Skin epidermis (tissue), 12 donors: ENCODE measurements around the gene CINP.
A peak's percentile ranks its signal among the peaks of the same experiment; 100 is the strongest.
"Not testable (repeated sequence)": the region's sequence is repeated elsewhere in the genome, so short reads cannot be mapped to it uniquely, and the experiment has no call there.

Experiments used
- H3K27ac ChIP-seq, 21 experiments: fragments of 200-600 bp; sonication (generic) in 11 of 21; one replicate each; pipeline ENCODE4 v1.5.0; 2020; ENCODE audit warnings: mild to moderate bottlenecking in 3 of 21, inconsistent platforms in 2 of 21, moderate library complexity in 2 of 21
- H3K4me3 ChIP-seq, 7 experiments: fragments of 200-600 bp; sonication (generic) in 2 of 7; one replicate each; pipeline ENCODE4 v1.5.0; 2020; ENCODE audit warnings: inconsistent platforms in 2 of 7, mild to moderate bottlenecking in 2 of 7, moderate library complexity in 1 of 7

The CINP gene

GRCh38 chr14:102360388-102360787 is 2.3 kb downstream of the CINP start:
- H3K27ac ChIP-seq: no peak overlapping the region

DNA sequence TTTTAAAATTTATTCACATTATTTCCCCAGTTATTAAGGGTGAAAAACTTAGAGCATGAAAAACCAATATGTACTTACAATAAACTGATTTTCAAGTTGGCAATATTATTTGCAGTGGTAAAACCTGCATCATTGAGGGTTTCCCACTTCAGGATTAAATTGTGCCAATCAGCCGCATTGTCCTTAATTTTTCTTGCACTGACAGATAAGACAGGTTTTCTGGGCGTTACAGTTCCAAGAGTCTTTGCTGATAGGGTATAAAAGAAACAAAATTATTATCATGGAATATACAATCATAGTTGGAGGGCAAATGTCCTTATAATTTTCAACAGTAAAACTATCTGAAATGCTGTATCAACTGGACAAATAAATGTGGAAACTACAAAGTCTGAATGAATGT is 3.3 kb downstream of the CINP start:
- Histone ChIP-seq H3K4me3 (no peak overlapping the region), H3K27ac (no peak overlapping the region)

More at GRCh38 chr14:102360388-102360787, 2.3 kb downstream of the CINP start:
- H3K4me3 ChIP-seq: no peak overlapping the region

- Histone ChIP-seq H3K4me3 (no peak overlapping the region), H3K27ac (no peak overlapping the region)
These were observed 6.4 kb downstream of the CINP start for GRCh38 chr14:102356280-102356679.

GRCh38 chr14:102353126-102353619 is 9.5 kb downstream of the CINP start:
- Histone ChIP-seq H3K4me3 (no peak overlapping the region), H3K27ac (peak overlapping the region in 2 of 21 experiments; percentile 19 to 37)

DNA sequence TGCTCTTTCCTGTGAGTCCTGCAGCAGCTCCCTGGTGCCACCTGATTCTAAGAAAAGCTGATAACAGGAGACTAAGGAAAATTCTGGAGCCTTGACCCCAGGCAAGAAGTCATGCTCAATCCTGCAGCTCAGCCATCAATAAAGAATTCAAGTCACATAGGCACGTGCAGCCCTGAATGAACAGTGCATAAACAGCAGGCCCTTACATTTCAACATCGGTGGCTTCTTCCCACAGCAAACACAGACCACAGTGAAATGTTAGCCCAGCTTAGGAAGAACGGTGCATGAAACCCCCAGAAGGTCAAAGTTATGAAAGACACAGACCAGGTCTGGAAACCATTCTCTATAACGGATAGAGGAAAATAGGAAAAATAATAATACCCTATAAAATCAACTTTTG is 10.5 kb downstream of the CINP start:
- Histone ChIP-seq H3K27ac (peak overlapping the region in 3 of 21 experiments; percentile 15 to 22 (median 18)), H3K4me3 (no peak overlapping the region)

DNA sequence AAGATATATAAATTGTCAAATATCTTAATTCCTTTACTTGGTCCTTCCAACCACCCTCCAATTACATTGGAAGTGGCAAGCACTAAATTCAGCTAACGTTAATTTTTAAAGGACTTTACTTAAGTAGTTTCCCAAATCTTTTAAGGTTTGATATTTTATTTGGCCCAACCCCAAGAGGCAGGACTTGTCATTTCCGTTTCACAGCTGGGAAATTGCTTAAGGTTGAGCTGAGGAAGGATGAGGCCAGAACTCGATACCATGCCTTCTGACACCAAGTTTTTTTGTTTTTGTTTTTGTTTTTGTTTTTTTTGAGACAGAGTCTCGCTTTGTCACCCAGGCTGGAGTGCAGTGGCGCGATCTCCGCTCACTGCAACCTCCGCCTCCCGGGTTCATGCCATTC is 11.1 kb downstream of the CINP start:
- peak overlapping the region in 3 of 21 experiments; percentile 15 to 69 (median 22) for H3K27ac ChIP-seq
- not testable (repeated sequence) for H3K4me3 ChIP-seq

DNA sequence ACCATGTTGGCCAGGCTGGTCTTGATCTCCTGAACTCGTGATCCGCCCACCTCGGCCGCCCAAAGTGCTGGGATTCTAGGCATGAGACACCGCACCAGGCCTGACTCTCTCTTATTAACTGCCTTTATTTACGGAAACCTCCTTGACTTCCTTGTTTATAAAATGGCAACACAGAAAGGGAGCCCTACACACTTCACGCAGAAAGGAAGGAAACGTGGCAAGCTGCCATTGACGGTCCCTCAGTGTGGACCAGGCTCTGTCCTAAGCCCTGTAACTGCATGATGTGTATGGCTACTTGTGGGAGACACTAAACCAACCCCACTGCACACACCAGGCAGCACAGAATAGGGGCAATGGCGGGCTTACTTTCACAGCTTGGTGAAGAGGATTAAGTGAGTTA is 11.7 kb downstream of the CINP start:
- Histone ChIP-seq H3K27ac (peak overlapping the region in 8 of 21 experiments; percentile 14 to 69 (median 36)), H3K4me3 (no peak overlapping the region)

DNA sequence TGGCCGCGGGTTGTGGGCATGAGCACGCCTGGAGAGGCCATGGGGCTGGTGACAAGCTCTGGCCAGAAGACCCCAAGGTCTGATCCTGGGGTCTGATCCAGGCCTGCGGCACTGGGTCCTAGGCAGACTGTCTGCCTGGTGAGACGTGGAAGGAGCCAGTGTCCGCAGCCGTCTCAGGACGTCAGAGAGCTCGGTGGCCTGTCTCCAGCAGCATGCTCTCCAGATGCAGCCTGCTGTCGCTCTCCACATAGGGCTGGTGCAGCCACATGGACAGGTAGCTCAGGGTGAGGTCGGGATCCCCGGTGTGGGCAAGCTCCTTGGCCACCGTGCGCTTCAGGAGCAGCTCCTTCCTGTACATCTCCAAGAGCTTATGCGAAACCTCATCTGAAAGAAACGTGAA is 14.3 kb downstream of the CINP start:
- H3K4me3 ChIP-seq: no peak overlapping the region
- H3K27ac ChIP-seq: no peak overlapping the region

DNA sequence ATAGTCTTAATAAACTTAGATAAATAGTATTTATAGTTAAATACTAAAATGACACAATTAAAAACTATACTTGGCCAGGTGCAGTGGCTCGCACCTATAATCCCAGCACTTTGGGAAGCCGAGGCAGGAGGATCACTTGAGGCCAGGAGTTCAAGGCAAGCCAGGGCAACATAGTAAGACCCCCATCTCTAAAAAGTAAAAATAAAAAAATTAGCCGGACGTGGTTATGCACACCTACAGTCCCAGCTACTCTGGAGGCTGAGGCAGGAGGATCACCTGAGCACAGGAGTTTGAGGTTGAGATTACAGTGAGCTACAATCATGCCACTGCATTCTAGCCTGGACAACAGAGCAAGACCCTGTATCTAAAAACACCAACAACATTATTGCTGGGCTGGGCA is 16.0 kb downstream of the CINP start:
- H3K4me3 ChIP-seq: no peak overlapping the region

DNA sequence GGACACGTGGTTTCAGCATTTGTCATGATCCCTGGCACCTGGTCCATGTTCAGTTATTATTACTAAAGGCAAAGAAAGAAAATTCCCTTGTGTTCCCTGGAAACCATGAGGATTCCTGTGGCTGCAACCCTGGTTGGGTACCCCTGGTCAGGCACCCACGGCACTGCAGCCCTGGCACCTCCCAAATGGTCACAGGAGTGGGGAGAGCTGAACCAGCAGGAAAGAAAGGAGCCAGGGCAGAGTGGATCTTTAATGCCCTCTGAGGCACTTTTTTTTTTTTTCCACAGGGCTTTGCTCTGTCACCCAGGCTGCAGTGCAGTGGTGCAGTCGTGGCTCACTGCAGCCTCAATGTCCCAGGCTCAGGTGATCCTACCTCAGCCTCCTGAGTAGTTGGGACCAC is 17.5 kb downstream of the CINP start:
- Histone ChIP-seq H3K4me3 (no peak overlapping the region), H3K27ac (peak overlapping the region in 2 of 21 experiments; percentile 18 to 28)

More for the DNA sequence above, 16.0 kb downstream of the CINP start:
- no peak overlapping the region for H3K27ac ChIP-seq

GRCh38 chr14:102344485-102344884 is 18.2 kb downstream of the CINP start:
- H3K27ac ChIP-seq: peak overlapping the region in 2 of 21 experiments; percentile 18 to 28
- H3K4me3 ChIP-seq: no peak overlapping the region

- H3K27ac ChIP-seq: peak overlapping the region in 1 of 21 experiments; percentile 53
These were observed 18.6 kb downstream of the CINP start for GRCh38 chr14:102344084-102344483.

GRCh38 chr14:102342238-102342637 is 20.5 kb downstream of the CINP start:
- Histone ChIP-seq H3K4me3 (no peak overlapping the region), H3K27ac (no peak overlapping the region)

More at GRCh38 chr14:102344084-102344483, 18.6 kb downstream of the CINP start:
- H3K4me3 ChIP-seq: no peak overlapping the region

- Histone ChIP-seq H3K27ac (no peak overlapping the region), H3K4me3 (no peak overlapping the region)
These were observed 21.1 kb downstream of the CINP start for GRCh38 chr14:102341566-102341965.

- no peak overlapping the region for H3K4me3 ChIP-seq
- H3K27ac ChIP-seq: no peak overlapping the region
These were observed 24.0 kb downstream of the CINP start for GRCh38 chr14:102338724-102339123.

- Histone ChIP-seq H3K4me3 (no peak overlapping the region), H3K27ac (no peak overlapping the region)
These were observed 27.5 kb downstream of the CINP start for GRCh38 chr14:102335163-102335562.

GRCh38 chr14:102333795-102334705 is 28.6 kb downstream of the CINP start:
- no peak overlapping the region for H3K27ac ChIP-seq
- no peak overlapping the region for H3K4me3 ChIP-seq

DNA sequence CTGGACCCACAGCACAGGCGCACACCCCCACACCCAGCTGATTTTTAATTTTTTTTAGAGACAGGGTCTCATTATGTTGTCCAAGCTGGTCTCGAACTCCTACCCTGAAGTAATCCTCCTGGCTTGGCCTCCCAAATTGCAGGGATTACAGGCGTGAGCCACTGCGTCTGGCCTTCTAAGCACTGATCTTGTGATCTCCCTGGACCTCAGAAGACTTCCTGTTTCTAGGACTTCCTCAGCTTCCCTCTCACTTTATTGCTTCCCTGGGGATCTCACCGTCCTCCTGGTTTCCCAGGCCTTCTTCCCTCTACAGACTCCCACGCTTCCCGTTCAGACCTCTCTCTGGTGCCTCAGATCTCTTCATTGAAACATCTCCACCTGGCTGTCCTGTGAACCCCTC is 29.3 kb downstream of the CINP start:
- no peak overlapping the region for H3K27ac ChIP-seq
- H3K4me3 ChIP-seq: no peak overlapping the region

- Histone ChIP-seq H3K4me3 (no peak overlapping the region), H3K27ac (no peak overlapping the region)
These were observed 31.9 kb downstream of the CINP start for GRCh38 chr14:102330806-102331205.

DNA sequence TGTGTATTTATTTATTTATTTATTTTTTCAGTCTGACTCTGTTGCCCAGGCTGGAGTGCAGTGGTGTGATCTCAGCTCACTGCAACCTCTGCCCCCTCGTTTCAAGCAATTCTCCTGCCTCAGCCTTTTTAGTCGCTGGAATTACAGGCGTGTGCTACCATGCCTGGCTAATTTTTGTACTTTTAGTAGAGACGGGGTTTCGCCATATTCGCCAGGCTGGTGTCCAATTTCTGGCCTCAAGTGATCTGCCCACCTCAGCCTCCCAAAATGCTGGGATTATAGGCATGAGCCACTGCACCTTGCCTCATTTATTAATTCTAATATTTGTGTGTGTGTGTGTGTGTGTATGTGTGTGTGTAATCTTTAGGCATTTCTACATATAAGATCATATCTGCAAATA is 33.3 kb downstream of the CINP start:
- H3K27ac ChIP-seq, H3K4me3 ChIP-seq: not testable (repeated sequence)

DNA sequence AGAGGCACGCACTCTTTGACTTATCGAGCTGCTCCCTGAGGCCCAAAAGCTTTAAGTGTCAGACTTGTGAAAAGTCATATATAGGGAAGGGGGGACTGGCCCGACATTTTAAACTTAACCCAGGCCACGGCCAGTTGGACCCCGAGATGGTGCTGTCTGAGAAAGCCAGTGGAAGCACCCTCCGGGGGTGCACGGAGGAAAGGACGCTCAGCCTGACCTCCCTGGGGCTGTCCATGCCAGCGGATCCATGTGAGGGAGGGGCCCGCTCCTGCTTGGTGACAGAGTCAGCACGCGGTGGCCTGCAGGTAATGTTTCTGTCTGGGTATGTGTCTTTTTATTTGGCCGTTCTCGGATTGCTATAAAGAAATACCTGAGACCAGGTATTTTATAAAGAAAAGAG is 36.1 kb downstream of the CINP start:
- Histone ChIP-seq H3K27ac (no peak overlapping the region), H3K4me3 (no peak overlapping the region)
